ENCODE results near the gene COP1.
"Not testable (repeated sequence)": the region's sequence is repeated elsewhere in the genome, so short reads cannot be mapped to it uniquely, and the experiment has no call there.

DNA sequence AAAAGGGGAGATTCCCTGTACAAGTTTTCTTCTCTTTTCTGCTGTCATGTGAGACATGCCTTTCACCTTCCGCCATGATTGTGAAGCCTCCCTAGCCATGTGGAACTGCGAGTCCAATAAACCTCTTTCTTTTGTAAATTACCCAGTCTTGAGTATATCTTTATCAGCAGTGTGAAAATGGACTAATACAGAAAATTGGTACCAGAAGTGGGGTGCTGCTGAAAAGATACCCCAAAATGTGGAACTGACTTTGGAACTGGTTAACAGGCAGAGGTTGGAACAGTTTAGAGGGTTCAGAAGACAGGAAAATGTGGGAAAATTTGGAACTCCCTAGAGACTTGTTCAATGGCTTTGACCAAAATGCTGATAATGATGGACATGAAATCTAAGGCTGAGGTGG, 223.7 kb downstream of the COP1 start:
- not testable (repeated sequence) for TF ChIP-seq CTCF (IDR thresholded peaks at IDR 0.05; ENCODE audit: control extremely low read depth in 1 of 3, insufficient read depth in 1 of 3, low read depth in 1 of 3, low read length in 3 of 3); JUND (IDR thresholded peaks at IDR 0.05; ENCODE audit: low read length); ZNF274 (IDR thresholded peaks at IDR 0.05; ENCODE audit: borderline replicate concordance, extremely low read depth, low read length); EZH2 (IDR thresholded peaks at IDR 0.05; ENCODE audit: low read depth, low read length, severe bottlenecking)
